ENCODE results near the gene REG4. TPM values are rescaled to one million over a fixed set of nuclear protein-coding genes. Genes with fewer than 3 reads are reported as not detected.

REG4 gene
- total and polyA plus RNA-seq, 4 donors: 0.08 to 0.19 (median 0.15) TPM; not detected in 1

- TF ChIP-seq HNF4A (conservative IDR thresholded peaks at IDR 0.05): peak; percentile 97
- TF ChIP-seq FOXA1 (IDR thresholded peaks at IDR 0.05): peak; percentile 61
- TF ChIP-seq MAX (IDR thresholded peaks at IDR 0.05): peak; percentile 53
- TF ChIP-seq ZBTB33 (IDR thresholded peaks at IDR 0.05): peak; percentile 60
- no peak for TF ChIP-seq CTCF (IDR thresholded peaks at IDR 0.05; ENCODE audit: low read depth, low read length, missing input control)
- TF ChIP-seq RXRA (IDR thresholded peaks at IDR 0.05): peak; percentile 78 to 80
- TF ChIP-seq GABPA (IDR thresholded peaks at IDR 0.05 in 1 of 2, conservative IDR thresholded peaks at IDR 0.05 in 1 of 2): no peak
- peak; percentile 71 for TF ChIP-seq YY1 (IDR thresholded peaks at IDR 0.05)
- no peak for TF ChIP-seq ATF3 (IDR thresholded peaks at IDR 0.05)
- peak in 1 of 2 donors; percentile 58 for TF ChIP-seq EGR1 (IDR thresholded peaks at IDR 0.05; ENCODE audit: low read depth in 2 of 2)
- peak; percentile 39 for TF ChIP-seq REST (IDR thresholded peaks at IDR 0.05)
- peak; percentile 97 for TF ChIP-seq SP1 (IDR thresholded peaks at IDR 0.05)
- TF ChIP-seq NR2F2 (IDR thresholded peaks at IDR 0.05): peak; percentile 37
- peak; percentile 68 for TF ChIP-seq TAF1 (conservative IDR thresholded peaks at IDR 0.05)
- peak; percentile 87 for TF ChIP-seq HNF4G (IDR thresholded peaks at IDR 0.05)
- TF ChIP-seq JUND (IDR thresholded peaks at IDR 0.05): peak in 1 of 2 donors; percentile 47
- TF ChIP-seq FOXA2 (IDR thresholded peaks at IDR 0.05): peak; percentile 73
- TF ChIP-seq RAD21 (IDR thresholded peaks at IDR 0.05): peak; percentile 28 to 57
- Histone ChIP-seq H3K36me3 (ENCODE audit: control insufficient read depth in 4 of 4, insufficient read depth in 3 of 4, low read depth in 1 of 4, low read length in 3 of 4) (no peaks in the 10 kb centered on the region), H3K27ac (ENCODE audit: low read depth in 1 of 2, low read length in 2 of 2) (peak overlapping the region; percentile 74 to 83), H3K9ac (ENCODE audit: low read depth in 1 of 2, low read length in 2 of 2) (peak overlapping the region in 1 of 2 donors; percentile 69), H3K9me3 (ENCODE audit: control insufficient read depth in 4 of 4, low read length in 3 of 4) (no peaks in the 10 kb centered on the region), H3K4me1 (ENCODE audit: control insufficient read depth in 4 of 4, insufficient read depth in 4 of 4, low read length in 3 of 4) (peaks cover 7 to 36% (median 31%) of the 10 kb centered on the region in 4 donors), H3K27me3 (ENCODE audit: control insufficient read depth in 4 of 4, insufficient read depth in 4 of 4, low read length in 3 of 4) (no peaks in the 10 kb centered on the region), H3K4me3 (ENCODE audit: low read depth in 1 of 3, low read length in 3 of 3) (no peak overlapping the region)
- DNase-seq (ENCODE audit: low spot score): no peak
- 27% methylated on average over 9 of the region's 9 CpGs for WGBS
Observed at GRCh38 chr1:119790451-119791198, 20.6 kb downstream of the REG4 start.

Data from liver (tissue), 9 donors.